GM21381 (cell line): ENCODE results near the gene SYTL2.
"Not testable (repeated sequence)": the region's sequence is repeated elsewhere in the genome, so short reads cannot be mapped to it uniquely, and the experiment has no call there.

ENCODE experiments used
- ATAC-seq: cut with Tn5 transposase; IDR thresholded peaks from one replicate; pipeline ENCODE4 v1.9.1; 2021; ENCODE audit warnings: mild to moderate bottlenecking, moderate library complexity; ENCODE audit not compliant: unreplicated experiment

The SYTL2 gene

GRCh38 chr11:85695546-85695945, 115.4 kb downstream of the SYTL2 start:
- ATAC-seq = no peak

- no peak for ATAC-seq
These were observed 116.5 kb downstream of the SYTL2 start for GRCh38 chr11:85694385-85694980.

GRCh38 chr11:85685820-85686459, 125.0 kb downstream of the SYTL2 start, which contains the start of gene CCDC89:
TSS of gene CCDC89 (minus strand) at chr11:85686195. CDS start at chr11:85686130, 65 bp downstream.
- no peak for ATAC-seq

- no peak for ATAC-seq
These were observed 125.7 kb downstream of the SYTL2 start for GRCh38 chr11:85685125-85685819.

GRCh38 chr11:85682330-85683305, 128.3 kb downstream of the SYTL2 start:
- peak; percentile 56 for ATAC-seq

- ATAC-seq = no peak
These were observed 130.0 kb downstream of the SYTL2 start for GRCh38 chr11:85680897-85681296.

- no peak for ATAC-seq
These were observed 131.4 kb downstream of the SYTL2 start for GRCh38 chr11:85679576-85679975.

GRCh38 chr11:85673393-85673792, 137.5 kb downstream of the SYTL2 start:
- no peak for ATAC-seq

GRCh38 chr11:85672105-85672902, 138.6 kb downstream of the SYTL2 start:
- no peak for ATAC-seq

- ATAC-seq = not testable (repeated sequence)
These were observed 139.8 kb downstream of the SYTL2 start for GRCh38 chr11:85670949-85671663.

- ATAC-seq = no peak
These were observed 142.8 kb downstream of the SYTL2 start for GRCh38 chr11:85668157-85668556.

GRCh38 chr11:85666687-85667086, 144.3 kb downstream of the SYTL2 start:
- no peak for ATAC-seq

GRCh38 chr11:85665733-85666132, 145.2 kb downstream of the SYTL2 start:
- ATAC-seq = no peak

- peak; percentile 89 for ATAC-seq
These were observed 146.1 kb downstream of the SYTL2 start, which contains the start of gene CREBZF for GRCh38 chr11:85664615-85665481. TSS of gene CREBZF (minus strand) at chr11:85665129. CDS start at chr11:85664875, 254 bp downstream.

- peak; percentile 58 for ATAC-seq
These were observed 147.0 kb downstream of the SYTL2 start for GRCh38 chr11:85663753-85664614.

GRCh38 chr11:85663080-85663752, 147.7 kb downstream of the SYTL2 start:
- no peak for ATAC-seq
